Progenitor cell of endocrine pancreas (in vitro differentiated cells): Measurements from ENCODE around the gene ADAM12. TPM values are rescaled to one million over a fixed set of nuclear protein-coding genes. Genes with fewer than 3 reads are reported as not detected.

Source experiments
- DNase-seq: peaks from one replicate; pipeline ENCODE4 v3.0.0; 2021; ENCODE audit warnings: low spot score; ENCODE audit not compliant: unreplicated experiment
- H3K27ac Mint-ChIP-seq: 2 replicates; pipeline ENCODE4 v1.8.0; 2021; ENCODE audit warnings: mild to moderate bottlenecking, moderate library complexity, mixed read lengths
- H3K27me3 Mint-ChIP-seq: 2 replicates; pipeline ENCODE4 v1.8.0; 2021; ENCODE audit warnings: mixed read lengths
- H3K36me3 Mint-ChIP-seq: 2 replicates; pipeline ENCODE4 v1.8.0; 2022; ENCODE audit warnings: mixed read lengths; ENCODE audit not compliant: insufficient read depth
- H3K4me1 Mint-ChIP-seq: 2 replicates; pipeline ENCODE4 v1.8.0; 2021; ENCODE audit warnings: low read depth, mixed read lengths
- H3K4me3 Mint-ChIP-seq: 2 replicates; pipeline ENCODE4 v1.8.0; 2021; ENCODE audit warnings: low read depth, mild to moderate bottlenecking, moderate library complexity, mixed read lengths
- H3K9me3 Mint-ChIP-seq: 2 replicates; pipeline ENCODE4 v1.8.0; 2021; ENCODE audit warnings: low read depth, mixed read lengths
- CTCF ChIP-seq: fragments of 200-600 bp; sonication (generic); IDR thresholded peaks from one replicate; pipeline ENCODE4 v1.5.0; 2021; ENCODE audit warnings: antibody characterized with exemption, mild to moderate bottlenecking; ENCODE audit not compliant: unreplicated experiment
- total RNA-seq: library from RNA; stranded (reverse); gene quantifications from 2 replicates; pipeline ENCODE4 v1.2.1, GENCODE V29; 2021

ADAM12 gene
- total RNA-seq, 1 donor from 2014 or later: 1.8 TPM

GRCh38 chr10:126373972-126374371 lies 14.3 kb downstream of the ADAM12 start:
- Mint-ChIP-seq H3K27ac (no peak overlapping the region), H3K36me3 (peaks cover 3% of the 10 kb centered on the region), H3K4me3 (no peak overlapping the region), H3K27me3 (peaks cover 26% of the 10 kb centered on the region), H3K9me3 (peaks cover 16% of the 10 kb centered on the region), H3K4me1 (no peaks in the 10 kb centered on the region)
- DNase-seq: no peak
- no peak for TF ChIP-seq CTCF

GRCh38 chr10:126373147-126373546 lies 15.1 kb downstream of the ADAM12 start:
- Mint-ChIP-seq H3K4me1 (no peaks in the 10 kb centered on the region), H3K9me3 (peaks cover 16% of the 10 kb centered on the region), H3K4me3 (no peak overlapping the region), H3K27ac (no peak overlapping the region), H3K27me3 (peaks cover 29% of the 10 kb centered on the region), H3K36me3 (peaks cover 3% of the 10 kb centered on the region)
- DNase-seq: no peak
- no peak for TF ChIP-seq CTCF

GRCh38 chr10:126372396-126372795 lies 15.9 kb downstream of the ADAM12 start:
- Mint-ChIP-seq H3K9me3 (peaks cover 13% of the 10 kb centered on the region), H3K36me3 (peaks cover 3% of the 10 kb centered on the region), H3K27ac (no peak overlapping the region), H3K4me3 (no peak overlapping the region), H3K4me1 (no peaks in the 10 kb centered on the region), H3K27me3 (peaks cover 29% of the 10 kb centered on the region)
- no peak for TF ChIP-seq CTCF
- no peak for DNase-seq

- Mint-ChIP-seq H3K4me3 (no peak overlapping the region), H3K4me1 (no peaks in the 10 kb centered on the region), H3K27ac (no peak overlapping the region), H3K36me3 (no peaks in the 10 kb centered on the region), H3K27me3 (peaks cover 29% of the 10 kb centered on the region), H3K9me3 (no peaks in the 10 kb centered on the region)
- no peak for DNase-seq
- no peak for TF ChIP-seq CTCF
Observed at GRCh38 chr10:126369125-126369710, 19.1 kb downstream of the ADAM12 start.

GRCh38 chr10:126357169-126357568 lies 31.1 kb downstream of the ADAM12 start:
- no peak overlapping the region for H3K4me3 Mint-ChIP-seq
- no peaks in the 10 kb centered on the region for H3K4me1 Mint-ChIP-seq
- H3K27me3 Mint-ChIP-seq: peaks cover 2% of the 10 kb centered on the region
- peaks cover 9% of the 10 kb centered on the region for H3K36me3 Mint-ChIP-seq
- H3K9me3 Mint-ChIP-seq: peaks cover 47% of the 10 kb centered on the region
- no peak overlapping the region for H3K27ac Mint-ChIP-seq
- no peak for TF ChIP-seq CTCF
- DNase-seq: no peak
